NCI-H2227 (cell line): ENCODE results near the gene SEMA5A.
"Not testable (repeated sequence)": the region's sequence is repeated elsewhere in the genome, so short reads cannot be mapped to it uniquely, and the experiment has no call there.

Source experiments
- DNase-seq: peaks from one replicate; lab custom pipeline; 2025; ENCODE audit not compliant: unreplicated experiment; lab: John Stamatoyannopoulos, UW

SEMA5A gene

GRCh38 chr5:9375756-9376155 is 170.1 kb downstream of the SEMA5A start:
- DNase-seq = no peak

GRCh38 chr5:9374025-9374424 is 171.8 kb downstream of the SEMA5A start:
- no peak for DNase-seq

GRCh38 chr5:9373571-9373970 is 172.3 kb downstream of the SEMA5A start:
- DNase-seq = no peak

GRCh38 chr5:9370256-9370655 is 175.6 kb downstream of the SEMA5A start:
- no peak for DNase-seq

DNA sequence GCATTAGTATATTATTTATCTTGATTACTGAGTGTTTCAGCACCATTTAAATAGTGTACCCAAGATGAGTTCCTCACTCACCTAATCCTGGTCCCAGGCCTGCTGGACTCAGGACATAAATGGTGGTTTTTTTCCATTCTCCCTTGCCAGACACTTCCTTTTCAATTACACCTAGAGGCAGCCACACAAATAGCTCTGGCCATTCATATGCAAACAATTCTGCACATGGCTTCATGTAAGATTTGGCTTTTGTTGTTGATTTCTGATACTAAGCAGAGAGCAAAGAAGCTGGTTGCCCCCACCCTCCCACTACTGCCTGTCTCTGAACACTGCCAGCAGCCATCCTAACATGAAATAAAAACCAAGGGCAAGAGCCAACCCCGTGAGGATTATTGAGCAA is 180.4 kb downstream of the SEMA5A start:
- no peak for DNase-seq

DNA sequence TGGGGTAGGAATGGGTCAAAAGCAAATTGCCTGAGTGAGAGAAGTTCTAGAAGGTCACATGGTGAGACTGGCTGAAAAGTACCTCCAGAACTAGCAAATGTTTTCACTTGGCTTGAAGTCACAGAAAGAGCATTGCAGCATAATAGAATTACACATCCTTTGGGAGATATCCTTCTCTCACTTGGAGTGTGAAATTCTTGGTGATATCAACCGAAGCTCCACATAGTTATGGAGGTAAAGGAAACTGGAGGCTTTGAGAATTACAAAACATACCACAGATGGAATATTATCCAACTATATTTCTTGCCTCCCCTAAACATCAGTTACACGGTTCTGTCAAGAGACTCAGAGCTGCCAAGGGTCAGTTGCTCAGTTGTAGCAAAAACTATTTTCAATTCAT is 182.4 kb downstream of the SEMA5A start:
- DNase-seq = no peak

GRCh38 chr5:9363026-9363425 is 182.8 kb downstream of the SEMA5A start:
- no peak for DNase-seq

GRCh38 chr5:9362600-9362999 is 183.3 kb downstream of the SEMA5A start:
- DNase-seq = no peak

- no peak for DNase-seq
These were observed 184.0 kb downstream of the SEMA5A start for GRCh38 chr5:9361835-9362234.

DNA sequence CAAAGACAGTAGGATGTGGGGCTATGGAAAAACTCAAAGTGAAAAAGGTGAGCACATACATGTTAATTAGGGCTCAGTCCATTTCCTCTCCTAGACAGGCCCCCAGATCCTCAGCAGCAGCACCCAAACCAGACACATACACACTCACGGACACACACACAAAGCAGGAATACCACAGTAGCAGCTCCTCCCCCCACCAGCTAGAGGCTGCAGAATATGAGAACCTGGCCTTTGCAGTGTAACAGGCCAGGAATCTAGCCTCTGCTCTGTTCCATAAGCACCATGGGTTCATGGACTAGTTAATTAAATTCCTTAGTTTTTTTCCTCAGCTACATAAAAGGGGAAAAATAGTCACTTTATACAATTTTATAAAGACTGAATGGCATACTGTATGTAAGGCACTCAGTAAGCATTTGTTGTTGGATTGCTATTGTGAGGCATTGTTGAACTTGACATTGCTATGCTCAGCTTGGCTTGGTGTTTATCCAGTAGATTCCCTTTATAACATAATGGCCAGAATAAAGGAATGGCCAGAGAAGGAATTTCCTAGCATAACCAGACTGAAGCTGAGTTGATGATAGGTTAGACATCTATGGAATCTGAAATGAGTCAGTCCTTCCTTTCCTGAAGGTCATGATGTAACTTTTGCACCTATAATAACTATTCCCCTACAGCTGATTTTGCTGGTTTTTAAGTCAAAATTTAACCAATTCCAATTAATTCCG is 186.8 kb downstream of the SEMA5A start:
- DNase-seq = no peak

DNA sequence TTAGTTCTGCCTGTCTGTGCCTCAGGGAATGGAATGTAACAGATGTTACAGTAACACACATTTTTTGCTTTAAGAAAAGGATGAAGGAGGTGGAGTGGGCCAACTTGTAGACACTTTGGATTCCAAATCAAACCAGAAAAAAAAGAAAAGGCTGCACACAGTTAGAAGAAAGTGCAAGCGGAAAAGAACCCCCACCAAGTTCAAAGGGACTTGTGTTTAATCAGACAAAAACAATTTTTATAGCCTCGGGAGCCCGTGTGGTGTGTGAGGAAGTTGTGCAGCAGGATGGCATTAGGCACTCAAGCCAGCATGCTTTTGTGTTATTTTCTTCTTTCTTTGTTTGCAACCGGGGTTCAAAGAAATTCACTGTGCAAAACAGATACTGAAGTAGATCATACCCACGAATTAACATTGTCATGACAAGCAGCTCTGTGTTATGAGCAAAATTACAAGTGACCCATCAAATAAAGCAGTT is 189.5 kb downstream of the SEMA5A start:
- no peak for DNase-seq

DNA sequence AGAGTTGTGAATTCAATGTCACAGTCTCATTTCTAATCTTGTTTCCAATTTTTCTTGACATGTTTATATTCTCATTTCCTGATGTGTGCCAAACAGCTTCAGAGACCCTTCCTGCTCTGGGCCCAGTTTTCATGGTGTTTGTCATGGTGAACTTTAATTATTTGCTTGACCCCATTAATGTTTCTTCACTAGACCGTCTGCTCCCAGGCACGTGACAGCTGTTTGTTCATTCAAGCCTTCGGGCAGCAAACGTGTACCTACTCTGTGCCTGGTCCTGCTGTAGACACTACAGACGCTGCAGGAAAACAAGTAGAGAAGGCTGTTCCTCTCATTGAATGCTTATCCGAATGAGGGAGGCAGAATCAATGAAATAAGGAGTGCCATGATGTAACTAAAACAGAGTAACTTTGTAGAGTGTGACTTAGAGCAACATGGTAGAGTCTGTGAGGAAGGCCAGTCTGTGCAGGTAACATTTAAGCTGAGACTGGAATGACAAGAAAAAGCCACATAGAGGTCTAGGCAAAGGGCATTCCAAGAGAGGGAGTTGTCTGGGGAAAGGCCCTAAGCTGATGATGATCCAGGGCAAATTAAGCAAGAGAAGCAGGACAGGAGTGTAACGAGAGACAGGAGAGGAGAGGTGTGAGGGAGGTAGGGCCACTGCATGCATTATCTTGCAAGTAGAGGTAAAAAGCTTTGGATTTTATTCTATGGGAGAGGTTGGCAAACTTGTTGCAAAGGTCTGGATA is 191.4 kb downstream of the SEMA5A start:
- DNase-seq = no peak

DNA sequence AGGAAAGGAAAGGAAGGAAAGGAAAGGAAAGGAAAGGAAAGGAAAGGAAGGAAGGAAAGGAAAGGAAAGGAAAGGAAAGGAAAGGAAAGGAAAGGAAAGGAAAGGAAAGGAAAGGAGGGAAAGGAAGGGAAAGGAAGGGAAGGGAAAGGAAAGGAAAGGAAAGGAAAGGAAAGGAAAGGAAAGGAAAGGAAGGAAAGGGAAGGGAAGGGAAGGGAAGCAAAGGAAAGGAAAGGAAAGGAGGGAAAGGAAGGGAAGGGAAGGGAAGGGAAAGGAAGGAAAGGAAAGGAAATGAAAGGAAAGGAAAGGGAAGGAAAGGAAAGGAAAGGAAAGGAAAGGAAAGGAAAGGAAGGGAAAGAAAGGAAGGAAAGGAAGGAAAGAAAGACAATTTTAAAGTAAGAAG is 192.8 kb downstream of the SEMA5A start:
- not testable (repeated sequence) for DNase-seq

DNA sequence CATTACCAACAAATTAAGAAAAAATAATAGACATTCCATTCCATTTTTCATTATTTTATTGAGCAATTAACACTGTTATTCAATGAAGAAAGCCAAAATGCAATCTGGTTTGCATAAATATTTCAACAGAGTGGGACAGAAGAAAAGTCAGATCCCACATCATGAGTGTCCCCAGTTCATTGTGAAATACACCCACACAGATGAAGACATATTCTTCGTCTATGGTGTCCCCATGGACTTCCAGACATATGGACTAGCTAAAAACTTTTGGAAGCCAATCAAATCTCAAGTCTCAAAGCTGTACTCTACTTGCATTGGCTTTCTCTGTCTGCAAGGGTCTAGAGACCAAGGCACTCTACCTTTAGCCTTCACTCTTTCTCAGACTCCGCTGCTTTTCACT is 194.3 kb downstream of the SEMA5A start:
- DNase-seq = no peak

DNA sequence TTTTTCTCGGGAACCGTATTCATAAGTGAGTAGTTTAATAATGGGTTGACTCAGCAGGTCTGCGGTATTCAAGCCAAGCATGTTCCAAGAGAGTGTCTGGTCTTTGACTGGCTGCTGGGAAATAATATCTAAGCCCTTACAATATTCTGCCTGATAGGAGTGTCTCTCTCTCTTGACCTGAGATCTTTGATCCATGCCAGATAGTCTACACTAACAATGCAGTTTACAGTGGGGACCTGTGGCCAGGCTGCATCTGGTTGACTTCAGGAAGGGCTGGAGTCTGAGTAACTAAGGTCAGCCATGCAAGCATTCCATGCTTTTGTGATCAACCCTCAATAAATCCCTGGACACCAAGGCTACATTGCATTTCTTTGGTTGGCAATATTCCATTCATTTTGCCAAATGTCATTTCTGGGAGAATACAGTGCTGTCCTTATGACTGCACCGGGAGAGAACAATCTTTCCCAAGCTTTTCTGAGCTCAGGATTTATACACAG is 195.5 kb downstream of the SEMA5A start:
- DNase-seq = no peak

DNA sequence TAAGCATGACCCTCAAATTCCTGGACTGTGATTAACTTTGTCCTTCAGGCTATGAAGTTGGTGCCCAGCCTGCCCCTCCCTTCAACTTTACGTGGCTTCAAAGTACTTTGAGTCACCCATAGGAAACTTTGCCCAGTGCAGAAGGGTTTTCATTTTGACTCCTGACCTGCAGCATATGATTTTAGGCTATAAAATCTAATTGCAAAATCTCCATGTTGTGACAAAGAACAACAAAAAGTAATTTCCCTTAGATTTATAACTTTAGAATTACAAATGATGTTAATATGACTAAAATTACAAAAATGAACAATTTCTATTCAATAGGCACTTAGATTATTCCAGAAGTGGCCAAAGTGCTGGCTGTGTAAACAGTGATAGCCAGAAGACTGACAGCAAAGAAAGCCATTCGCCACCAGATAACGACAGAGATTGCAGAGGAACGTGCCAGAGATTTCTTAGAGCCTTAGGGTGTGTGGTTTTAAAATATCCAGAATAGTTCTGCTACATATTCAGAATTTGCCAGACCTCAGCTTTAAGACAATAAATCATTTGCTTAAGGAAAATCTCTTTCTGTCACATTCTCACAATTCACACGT is 197.4 kb downstream of the SEMA5A start:
- no peak for DNase-seq

GRCh38 chr5:9347541-9348295 is 198.2 kb downstream of the SEMA5A start:
- no peak for DNase-seq

DNA sequence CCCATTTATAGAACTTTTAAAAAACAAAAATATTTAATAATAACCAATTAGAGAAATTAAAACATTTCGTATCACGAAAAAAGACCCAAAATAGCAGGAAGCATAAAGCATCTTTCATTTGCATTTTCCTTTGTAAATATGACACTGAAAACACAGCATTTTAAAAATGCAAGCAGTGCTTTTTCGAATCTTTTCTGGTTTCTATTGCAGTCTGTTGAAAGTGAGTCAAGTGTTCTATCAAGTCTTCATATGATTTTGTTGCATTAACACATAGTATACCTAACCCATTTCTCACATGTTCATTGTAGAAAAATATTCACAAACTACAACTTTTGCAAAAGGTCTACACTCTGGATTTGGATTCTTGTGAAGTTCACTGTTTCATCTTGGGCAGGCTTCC is 198.8 kb downstream of the SEMA5A start:
- no peak for DNase-seq

DNA sequence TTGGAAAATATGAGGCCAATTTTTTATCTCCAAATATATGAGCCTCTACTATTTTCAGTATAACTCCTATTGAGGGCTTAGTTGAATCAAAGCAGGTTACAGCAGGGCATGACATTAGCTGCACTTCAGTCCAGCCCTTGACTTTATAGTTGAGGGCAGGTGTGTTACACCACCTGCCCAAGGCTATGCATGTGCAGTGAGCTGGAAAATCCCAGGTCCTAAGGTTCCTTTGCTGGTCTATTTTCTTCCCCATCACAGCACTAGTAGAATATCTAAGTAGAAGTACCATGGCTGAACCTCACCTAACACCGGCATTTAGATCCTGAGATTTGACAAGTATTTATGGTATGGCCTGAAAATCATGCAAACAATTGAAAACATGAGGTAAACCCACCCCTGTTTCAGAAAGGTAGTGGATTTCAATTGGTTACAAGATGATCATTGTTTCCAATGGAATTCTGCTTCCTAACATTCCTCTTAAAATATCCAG is 201.1 kb downstream of the SEMA5A start:
- DNase-seq = no peak

GRCh38 chr5:9343146-9343850 is 202.6 kb downstream of the SEMA5A start:
- no peak for DNase-seq
